Esophagus muscularis mucosa (tissue), 4 donors: ENCODE results near the gene DNAJC4. TPM values are rescaled to one million over a fixed set of nuclear protein-coding genes. Genes with fewer than 3 reads are reported as not detected.
"Not testable (repeated sequence)": the region's sequence is repeated elsewhere in the genome, so short reads cannot be mapped to it uniquely, and the experiment has no call there.

ENCODE experiments used
- DNase-seq: peaks from one replicate; pipeline ENCODE4 v3.0.0-alpha.2; 2017; ENCODE audit errors: extremely low spot score
- H3K27ac ChIP-seq, 4 donors: fragments of 200-600 bp; sonication (generic); replicated peaks in 1 of 4; 1 replicate in 3 of 4; 2 replicates in 1 of 4; pipeline ENCODE4 v1.5.1; 2016 to 2019; ENCODE audit warnings: mild to moderate bottlenecking in 1 of 4
- H3K27me3 ChIP-seq, 4 donors: fragments of 200-600 bp; sonication (generic); one replicate each; pipeline versions ENCODE4 v1.5.1 to v1.6.0; 2016 to 2019
- H3K36me3 ChIP-seq, 4 donors: fragments of 200-600 bp; sonication (generic); one replicate each; pipeline ENCODE4 v1.5.1; 2016 to 2019
- H3K4me1 ChIP-seq, 4 donors: fragments of 200-600 bp; sonication (generic); one replicate each; pipeline ENCODE4 v1.5.1; 2016 to 2019
- H3K4me3 ChIP-seq, 4 donors: fragments of 200-600 bp; sonication (generic); 1 replicate in 2 of 4; 2 replicates in 2 of 4; pipeline ENCODE4 v1.5.1; 2016 to 2019; ENCODE audit warnings: mild to moderate bottlenecking in 4 of 4, moderate library complexity in 1 of 4
- H3K9me3 ChIP-seq, 4 donors: fragments of 200-600 bp; sonication (generic); 1 replicate in 3 of 4; 2 replicates in 1 of 4; pipeline ENCODE4 v1.5.1; 2016 to 2019
- EP300 ChIP-seq: sonication (generic); formaldehyde crosslinking; IDR thresholded peaks from one replicate; pipeline ENCODE4 v1.6.1; 2017; ENCODE audit warnings: antibody characterized with exemption
- POLR2A ChIP-seq: fragments of 450-650 bp; IDR thresholded peaks from one replicate; pipeline ENCODE4 v1.6.1; 2017; ENCODE audit warnings: antibody characterized with exemption, moderate library complexity, mild to moderate bottlenecking, low read depth
- POLR2AphosphoS5 ChIP-seq, 2 donors: sonication (generic); formaldehyde crosslinking; IDR thresholded peaks; one replicate each; pipeline ENCODE4 v1.6.1; 2017; ENCODE audit warnings: antibody characterized with exemption in 2 of 2
- WGBS: methylation state at CpG from one replicate; pipeline ENCODE4 v1.1.5; 2018; 5-methylcytosine and 5-hydroxymethylcytosine counted together
- intact Hi-C: fragments of 100-400 bp; cut with DNase I; formaldehyde crosslinking; loops from one replicate; pipeline ENCODE4 v1.15.1; 2023
- total RNA-seq, 4 donors: library from RNA; depleted of rRNA; stranded (reverse); fragments of >200 nt; gene quantifications; one replicate each; pipeline versions ENCODE4 v1.1.0 to v1.2.1, GENCODE V29; 2016
- TF ChIP-seq, protein P1 (sequence below), 3 experiments: fragments of 200-600 bp in 2 of 3; fragments of 450-650 bp in 1 of 3; sonication (generic) in 2 of 3; IDR thresholded peaks; one replicate each; pipeline ENCODE4 v1.5.1; 2017 to 2019; ENCODE audit warnings: antibody characterized with exemption in 3 of 3, mild to moderate bottlenecking in 2 of 3, moderate library complexity in 1 of 3

Gene DNAJC4
- total RNA-seq, 4 donors from 2014 or later = 19.4 to 40.4 (median 25.3) TPM

DNA sequence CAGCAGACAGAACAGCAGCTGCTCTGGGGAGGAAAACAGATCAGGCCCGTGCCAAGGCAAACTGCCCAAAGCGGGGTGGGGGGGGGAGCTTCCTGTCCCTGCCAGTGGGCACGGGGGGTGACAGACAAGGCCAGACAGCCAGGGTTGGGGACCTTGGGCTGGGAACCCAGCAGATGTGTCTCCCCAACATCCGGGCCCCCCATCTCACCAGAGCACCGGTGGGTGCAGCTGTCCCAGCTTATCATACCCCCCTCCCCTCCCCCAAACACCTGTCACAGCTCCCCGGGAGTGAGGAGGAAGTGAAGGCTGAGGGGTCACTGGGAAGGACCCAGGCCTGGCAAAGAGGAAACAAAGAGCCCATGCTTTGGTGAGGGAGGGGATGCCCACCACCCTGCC, 15.1 kb downstream of the DNAJC4 start:
- peak overlapping the region; percentile 65 to 86 (median 72) for H3K4me3 ChIP-seq
- TF ChIP-seq POLR2AphosphoS5 (IDR thresholded peaks at IDR 0.05) = no peak
- no peak for TF ChIP-seq EP300
- no peak for TF ChIP-seq POLR2A
- TF ChIP-seq, protein P1, sequence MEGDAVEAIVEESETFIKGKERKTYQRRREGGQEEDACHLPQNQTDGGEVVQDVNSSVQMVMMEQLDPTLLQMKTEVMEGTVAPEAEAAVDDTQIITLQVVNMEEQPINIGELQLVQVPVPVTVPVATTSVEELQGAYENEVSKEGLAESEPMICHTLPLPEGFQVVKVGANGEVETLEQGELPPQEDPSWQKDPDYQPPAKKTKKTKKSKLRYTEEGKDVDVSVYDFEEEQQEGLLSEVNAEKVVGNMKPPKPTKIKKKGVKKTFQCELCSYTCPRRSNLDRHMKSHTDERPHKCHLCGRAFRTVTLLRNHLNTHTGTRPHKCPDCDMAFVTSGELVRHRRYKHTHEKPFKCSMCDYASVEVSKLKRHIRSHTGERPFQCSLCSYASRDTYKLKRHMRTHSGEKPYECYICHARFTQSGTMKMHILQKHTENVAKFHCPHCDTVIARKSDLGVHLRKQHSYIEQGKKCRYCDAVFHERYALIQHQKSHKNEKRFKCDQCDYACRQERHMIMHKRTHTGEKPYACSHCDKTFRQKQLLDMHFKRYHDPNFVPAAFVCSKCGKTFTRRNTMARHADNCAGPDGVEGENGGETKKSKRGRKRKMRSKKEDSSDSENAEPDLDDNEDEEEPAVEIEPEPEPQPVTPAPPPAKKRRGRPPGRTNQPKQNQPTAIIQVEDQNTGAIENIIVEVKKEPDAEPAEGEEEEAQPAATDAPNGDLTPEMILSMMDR (IDR thresholded peaks at IDR 0.05) = no peak
- WGBS = 8% methylated on average over 2 of the region's 6 CpGs
- peaks cover 34 to 70% (median 55%) of the 10 kb centered on the region in 4 donors for H3K4me1 ChIP-seq
- no peaks in the 10 kb centered on the region for H3K9me3 ChIP-seq
- H3K36me3 ChIP-seq = peaks cover 7 to 17% (median 16%) of the 10 kb centered on the region in 4 donors
- no peaks in the 10 kb centered on the region for H3K27me3 ChIP-seq
- peak overlapping the region; percentile 85 to 88 (median 86) for H3K27ac ChIP-seq
- intact Hi-C loops = no loop called here
- no peak for DNase-seq

DNA sequence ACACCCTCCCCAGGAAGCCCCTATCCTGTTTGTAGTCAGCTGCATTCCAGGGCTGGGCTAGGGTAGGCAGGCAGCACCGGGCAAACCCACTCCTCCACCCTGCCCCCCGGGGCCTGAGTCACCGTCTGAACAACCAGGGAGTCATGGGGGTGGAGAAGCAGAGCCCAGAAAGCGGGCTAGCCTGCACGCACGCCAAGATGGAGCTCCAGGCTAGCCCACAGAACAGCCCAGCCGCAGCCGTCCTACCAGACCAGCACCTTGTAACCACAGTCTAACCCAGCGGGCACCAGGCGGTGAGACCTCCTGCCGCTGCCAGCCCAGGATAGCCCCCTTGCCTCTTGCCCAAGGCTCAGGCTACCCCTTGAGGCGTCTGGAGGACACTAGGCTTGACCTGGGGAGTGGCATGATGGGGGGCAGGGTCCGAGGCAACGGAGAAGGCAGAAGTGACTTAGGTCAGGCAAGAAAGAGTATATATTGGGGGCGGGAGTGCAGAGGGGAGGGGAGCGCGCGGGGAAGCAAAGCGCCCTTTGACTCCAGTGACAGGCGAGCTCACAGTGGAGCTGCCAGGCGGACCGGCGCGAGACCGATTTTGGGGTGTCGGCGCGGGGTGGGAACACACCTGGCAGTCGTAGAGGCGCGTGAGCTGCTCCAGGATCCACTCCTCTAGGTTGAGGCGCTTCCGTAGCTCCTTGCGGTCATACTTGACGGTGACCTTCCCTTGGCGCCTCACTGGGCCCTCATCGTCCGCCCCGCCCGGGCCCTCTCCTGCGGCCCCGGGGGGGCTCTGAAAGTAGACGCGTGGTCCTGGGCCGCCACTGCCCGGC, 15.7 kb downstream of the DNAJC4 start:
- Histone ChIP-seq H3K4me1 (peaks cover 38 to 73% (median 59%) of the 10 kb centered on the region in 4 donors), H3K27me3 (no peaks in the 10 kb centered on the region), H3K36me3 (peaks cover 7 to 17% (median 16%) of the 10 kb centered on the region in 4 donors), H3K27ac (peak overlapping the region; percentile 85 to 88 (median 86)), H3K4me3 (peak overlapping the region; percentile 65 to 86 (median 72)), H3K9me3 (no peaks in the 10 kb centered on the region)
- TF ChIP-seq POLR2AphosphoS5 (IDR thresholded peaks at IDR 0.05) = peak; percentile 37 to 46
- TF ChIP-seq POLR2A = no peak
- no peak for TF ChIP-seq EP300
- TF ChIP-seq, protein P1 (IDR thresholded peaks at IDR 0.05) = no peak
- 0% methylated on average over 1 of the region's 46 CpGs for WGBS
- intact Hi-C loops = no loop called here
- DNase-seq = no peak

DNA sequence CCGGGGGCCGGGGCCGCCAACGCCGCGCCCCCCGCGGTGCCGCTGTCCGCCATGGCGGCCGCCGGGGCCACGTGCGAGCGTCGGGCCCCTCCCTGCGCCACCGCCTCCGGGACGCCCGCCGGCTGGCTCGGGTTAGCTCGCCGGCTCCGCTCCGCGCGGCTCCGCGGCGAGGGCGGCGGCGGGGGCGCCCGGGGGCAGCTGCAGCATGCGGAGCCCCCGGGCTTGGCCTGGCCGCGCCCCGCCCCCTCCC, 16.2 kb downstream of the DNAJC4 start:
- Histone ChIP-seq H3K27ac (peak overlapping the region; percentile 85 to 95 (median 86)), H3K36me3 (peaks cover 7 to 17% (median 16%) of the 10 kb centered on the region in 4 donors), H3K4me3 (peak overlapping the region; percentile 65 to 86 (median 72)), H3K4me1 (peaks cover 39 to 76% (median 61%) of the 10 kb centered on the region in 4 donors)
- H3K27me3 ChIP-seq, H3K9me3 ChIP-seq, intact Hi-C loops, DNase-seq: not testable (repeated sequence)
- WGBS = no CpG with 5 or more reads among the region's 43 CpGs

DNA sequence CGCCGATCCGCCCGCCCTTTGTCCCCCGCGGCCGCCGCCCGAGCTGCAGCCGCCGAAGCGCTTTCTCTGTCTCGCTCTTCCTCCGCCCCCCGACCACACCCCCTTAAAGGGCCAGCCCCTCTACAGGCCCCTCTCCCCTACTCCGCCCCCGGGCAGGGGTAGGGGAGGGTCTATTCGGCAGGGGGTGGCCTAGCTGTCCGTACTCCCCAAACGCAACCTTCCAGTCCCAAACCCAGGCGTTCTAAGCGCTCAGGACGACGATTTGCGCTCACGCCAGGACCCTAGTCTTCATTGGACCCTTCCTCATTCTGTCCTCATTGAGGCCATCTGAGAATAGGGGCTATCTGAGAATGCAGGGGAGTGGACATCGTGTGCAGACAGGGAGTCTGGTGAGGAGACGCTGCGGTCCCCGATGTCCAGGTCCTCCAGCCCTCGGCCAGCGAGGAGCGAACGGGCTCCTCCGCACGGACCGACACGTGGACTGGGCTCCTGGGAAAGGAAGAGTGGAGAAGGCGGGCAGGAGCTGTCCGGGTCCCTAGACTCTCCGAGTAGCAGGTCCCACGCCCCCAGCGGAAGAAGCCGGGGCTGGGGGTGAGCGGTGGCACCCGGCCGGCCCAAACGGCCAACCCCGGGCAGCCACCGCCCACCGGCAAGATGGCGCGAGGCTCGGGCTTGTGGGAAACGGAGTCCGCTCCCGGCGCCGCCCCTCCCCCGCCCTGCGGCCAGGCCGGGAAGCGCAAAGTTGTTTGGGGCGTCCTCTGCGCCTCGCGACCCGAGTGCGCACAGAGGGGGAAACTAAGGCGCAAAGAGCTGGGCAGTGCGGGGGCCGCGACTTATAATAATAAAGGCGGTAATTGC, 16.8 kb downstream of the DNAJC4 start, which contains the start of gene PPP1R14B:
PPP1R14B (minus strand) TSS at position 73 of the 858 bp plus-strand sequence. CDS start 270 bp downstream, outside the sequence.
- peak within 1 kb of the TSS; percentile 65 to 86 (median 72) for H3K4me3 ChIP-seq
- 4% methylated on average over 10 of the region's 74 CpGs for WGBS
- no peak for TF ChIP-seq EP300
- TF ChIP-seq, protein P1 (IDR thresholded peaks at IDR 0.05) = peak in 2 of 3 experiments; percentile 18
- TF ChIP-seq POLR2A = peak; percentile 12
- TF ChIP-seq POLR2AphosphoS5 (IDR thresholded peaks at IDR 0.05) = peak; percentile 73 to 76
- H3K4me1 ChIP-seq = peaks cover 42 to 75% (median 62%) of the 10 kb centered on the region in 4 donors
- no peak for DNase-seq
- no peaks in the 10 kb centered on the region for H3K27me3 ChIP-seq
- H3K9me3 ChIP-seq = no peaks in the 10 kb centered on the region
- intact Hi-C loops = no loop called here
- peak within 1 kb of the TSS; percentile 85 to 95 (median 86) for H3K27ac ChIP-seq
- peaks cover 7 to 17% (median 16%) of the 10 kb centered on the region in 4 donors for H3K36me3 ChIP-seq
